Glutamatergic neuron (in vitro differentiated cells): ENCODE data around the gene KIF26B. TPM values are rescaled to one million over a fixed set of nuclear protein-coding genes. Genes with fewer than 3 reads are reported as not detected.

ENCODE experiments used
- DNase-seq: peaks from one replicate; pipeline ENCODE4 v3.0.0; 2022
- H3K27ac Mint-ChIP-seq: one replicate; pipeline ENCODE4 v1.8.0; 2020; ENCODE audit warnings: mild to moderate bottlenecking, mixed read lengths, inconsistent platforms; ENCODE audit not compliant: unreplicated experiment
- H3K27me3 Mint-ChIP-seq: one replicate; pipeline ENCODE4 v1.8.0; 2020; ENCODE audit warnings: mild to moderate bottlenecking, moderate library complexity, mixed read lengths, inconsistent platforms; ENCODE audit not compliant: unreplicated experiment
- H3K36me3 Mint-ChIP-seq: one replicate; pipeline ENCODE4 v1.8.0; 2020; ENCODE audit warnings: mild to moderate bottlenecking, mixed read lengths, inconsistent platforms; ENCODE audit not compliant: unreplicated experiment
- H3K4me1 Mint-ChIP-seq: one replicate; pipeline ENCODE4 v1.8.0; 2020; ENCODE audit warnings: mild to moderate bottlenecking, low read depth, mixed read lengths, inconsistent platforms; ENCODE audit not compliant: unreplicated experiment
- H3K4me3 Mint-ChIP-seq: one replicate; pipeline ENCODE4 v1.8.0; 2020; ENCODE audit warnings: mild to moderate bottlenecking, mixed read lengths, inconsistent platforms; ENCODE audit not compliant: unreplicated experiment
- H3K9me3 Mint-ChIP-seq: one replicate; pipeline ENCODE4 v1.8.0; 2020; ENCODE audit warnings: mild to moderate bottlenecking, moderate library complexity, mixed read lengths, inconsistent platforms; ENCODE audit not compliant: unreplicated experiment
- total RNA-seq: library from RNA; stranded (reverse); fragmentation: NEBNext Ultra II Directional; extraction: Animal tissue kit (Norgen Biotek cat#: 25700); gene quantifications from one replicate; pipeline ENCODE4 v1.2.1, GENCODE V29; 2021; ENCODE audit not compliant: unreplicated experiment
- TF ChIP-seq, protein P1 (sequence below): fragments of 200-600 bp; sonication (generic); IDR thresholded peaks from one replicate; pipeline ENCODE4 v1.5.0; 2021; ENCODE audit not compliant: partially characterized antibody, unreplicated experiment

Gene KIF26B
- total RNA-seq, 1 donor from 2014 or later: 2.4 TPM

DNA sequence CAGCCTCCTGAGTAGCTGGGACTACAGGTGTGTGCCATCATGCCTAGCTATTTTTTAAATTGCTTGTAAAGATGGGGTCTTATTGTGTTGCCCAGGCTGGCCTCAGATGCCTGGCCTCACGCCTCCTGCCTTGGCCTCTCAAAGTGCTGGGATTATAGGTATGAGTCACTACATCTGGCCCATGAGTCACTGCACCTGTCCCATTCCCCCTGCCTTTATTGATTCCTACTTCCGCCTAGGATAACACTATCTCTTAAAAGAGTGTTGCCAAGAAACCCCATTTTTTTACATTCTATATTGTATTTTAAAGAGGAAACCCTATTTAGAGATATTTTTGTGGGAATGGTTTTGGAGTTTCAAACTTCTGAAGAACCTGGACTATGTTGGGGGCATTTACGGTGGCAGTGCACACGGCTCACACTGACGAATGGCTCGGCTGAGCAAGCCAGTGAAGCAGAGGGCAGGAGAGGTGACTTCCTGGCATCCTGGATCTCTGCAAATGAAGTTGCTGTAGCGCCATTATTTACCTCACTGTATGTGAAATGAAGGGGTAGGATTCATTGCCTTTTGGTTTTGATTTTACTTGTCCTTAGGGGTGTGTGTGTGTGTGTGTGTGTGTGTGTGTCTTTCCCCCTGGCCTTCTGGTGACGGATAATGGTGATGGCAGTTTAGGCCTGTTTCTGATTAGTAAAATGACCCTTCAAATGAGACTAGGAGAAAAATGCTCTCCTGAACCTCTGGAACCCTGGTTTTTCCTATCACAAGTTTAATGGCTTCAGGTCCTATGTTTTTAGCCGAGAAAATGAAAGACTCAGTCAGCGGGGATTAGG lies 22.5 kb downstream of the KIF26B start:
- no peak for DNase-seq
- Mint-ChIP-seq H3K4me1 (peaks cover 6% of the 10 kb centered on the region), H3K27me3 (no peaks in the 10 kb centered on the region), H3K4me3 (no peak overlapping the region), H3K36me3 (no peaks in the 10 kb centered on the region), H3K27ac (no peak overlapping the region), H3K9me3 (no peaks in the 10 kb centered on the region)
- TF ChIP-seq, protein P1, sequence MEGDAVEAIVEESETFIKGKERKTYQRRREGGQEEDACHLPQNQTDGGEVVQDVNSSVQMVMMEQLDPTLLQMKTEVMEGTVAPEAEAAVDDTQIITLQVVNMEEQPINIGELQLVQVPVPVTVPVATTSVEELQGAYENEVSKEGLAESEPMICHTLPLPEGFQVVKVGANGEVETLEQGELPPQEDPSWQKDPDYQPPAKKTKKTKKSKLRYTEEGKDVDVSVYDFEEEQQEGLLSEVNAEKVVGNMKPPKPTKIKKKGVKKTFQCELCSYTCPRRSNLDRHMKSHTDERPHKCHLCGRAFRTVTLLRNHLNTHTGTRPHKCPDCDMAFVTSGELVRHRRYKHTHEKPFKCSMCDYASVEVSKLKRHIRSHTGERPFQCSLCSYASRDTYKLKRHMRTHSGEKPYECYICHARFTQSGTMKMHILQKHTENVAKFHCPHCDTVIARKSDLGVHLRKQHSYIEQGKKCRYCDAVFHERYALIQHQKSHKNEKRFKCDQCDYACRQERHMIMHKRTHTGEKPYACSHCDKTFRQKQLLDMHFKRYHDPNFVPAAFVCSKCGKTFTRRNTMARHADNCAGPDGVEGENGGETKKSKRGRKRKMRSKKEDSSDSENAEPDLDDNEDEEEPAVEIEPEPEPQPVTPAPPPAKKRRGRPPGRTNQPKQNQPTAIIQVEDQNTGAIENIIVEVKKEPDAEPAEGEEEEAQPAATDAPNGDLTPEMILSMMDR: no peak

DNA sequence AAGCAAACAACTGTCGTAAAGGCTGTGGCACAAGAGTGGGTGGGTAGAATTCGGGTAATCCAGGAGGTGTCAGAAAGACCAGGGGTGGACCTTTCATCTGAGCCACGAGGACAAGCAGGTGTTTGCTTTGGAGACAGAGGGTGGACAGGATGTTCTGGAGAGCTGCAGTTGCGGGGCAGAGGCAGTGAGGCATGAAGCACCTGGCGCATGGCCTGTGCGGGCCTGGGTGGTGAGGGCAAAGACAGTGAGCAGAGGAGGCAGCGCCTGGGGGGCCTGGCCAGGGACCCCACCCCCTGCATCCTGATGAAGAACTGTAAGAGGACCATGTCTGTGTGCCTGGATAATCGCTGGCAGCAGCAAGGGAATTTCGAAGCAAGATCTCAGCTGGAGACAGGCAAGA lies 24.9 kb downstream of the KIF26B start:
- peaks cover 6% of the 10 kb centered on the region for H3K4me1 Mint-ChIP-seq
- H3K4me3 Mint-ChIP-seq: no peak overlapping the region
- no peak overlapping the region for H3K27ac Mint-ChIP-seq
- H3K27me3 Mint-ChIP-seq: no peaks in the 10 kb centered on the region
- H3K9me3 Mint-ChIP-seq: no peaks in the 10 kb centered on the region
- no peak for DNase-seq
- TF ChIP-seq, protein P1: no peak
- no peaks in the 10 kb centered on the region for H3K36me3 Mint-ChIP-seq

DNA sequence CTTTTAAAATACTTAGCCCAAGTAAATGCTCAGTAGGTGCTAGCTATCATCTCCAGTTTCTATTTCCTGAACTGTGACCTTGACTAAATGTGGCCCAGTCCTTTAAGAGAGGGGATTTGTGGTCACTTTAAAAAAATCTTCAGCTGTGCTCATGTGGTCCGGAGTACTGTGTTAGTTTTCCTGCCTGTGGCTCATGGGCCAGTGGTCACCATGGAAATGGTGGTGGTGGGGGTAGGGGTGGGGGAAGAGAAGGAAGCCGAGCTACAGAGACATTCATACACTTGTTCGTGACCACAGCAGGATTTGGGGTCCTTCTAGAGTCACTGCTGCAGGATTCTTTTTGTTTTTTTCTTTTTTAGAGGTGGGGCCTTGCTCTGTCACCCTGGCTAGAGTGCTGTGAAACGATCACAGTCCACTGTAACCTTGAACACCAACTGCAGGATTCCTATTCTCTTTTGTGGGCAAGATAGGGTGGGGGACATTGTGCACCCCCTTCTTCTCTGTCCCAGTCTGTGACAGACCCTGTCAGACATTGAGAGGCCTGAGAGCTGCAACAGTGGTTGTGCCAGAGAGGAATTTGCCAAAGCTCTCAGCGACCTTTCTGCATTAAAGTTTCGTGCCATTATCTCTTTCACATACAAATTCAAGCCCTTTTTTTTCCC lies 25.8 kb downstream of the KIF26B start:
- Mint-ChIP-seq H3K4me1 (peaks cover 6% of the 10 kb centered on the region), H3K4me3 (no peak overlapping the region), H3K27me3 (no peaks in the 10 kb centered on the region), H3K9me3 (no peaks in the 10 kb centered on the region), H3K36me3 (no peaks in the 10 kb centered on the region), H3K27ac (no peak overlapping the region)
- TF ChIP-seq, protein P1: no peak
- no peak for DNase-seq

DNA sequence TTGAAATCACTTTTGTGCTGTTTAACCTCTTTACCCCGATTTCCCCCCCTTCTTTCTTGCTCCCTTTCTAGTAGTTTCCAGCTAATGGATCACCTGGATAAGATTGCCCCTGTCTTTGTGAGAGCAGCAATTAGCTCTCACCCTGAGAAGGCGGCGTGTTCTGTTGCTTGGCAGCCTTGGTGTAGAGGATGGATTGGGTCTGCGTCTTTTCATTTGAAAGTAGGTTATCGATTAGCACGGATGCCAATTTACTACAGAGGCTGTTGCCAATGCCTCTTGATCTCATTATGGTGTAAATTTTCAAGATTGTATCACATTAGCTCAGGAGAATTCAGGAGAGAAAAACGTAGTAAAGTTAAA lies 26.4 kb downstream of the KIF26B start:
- Mint-ChIP-seq H3K27me3 (no peaks in the 10 kb centered on the region), H3K4me1 (peaks cover 6% of the 10 kb centered on the region), H3K9me3 (no peaks in the 10 kb centered on the region), H3K27ac (no peak overlapping the region), H3K36me3 (no peaks in the 10 kb centered on the region), H3K4me3 (no peak overlapping the region)
- TF ChIP-seq, protein P1: no peak
- DNase-seq: no peak

DNA sequence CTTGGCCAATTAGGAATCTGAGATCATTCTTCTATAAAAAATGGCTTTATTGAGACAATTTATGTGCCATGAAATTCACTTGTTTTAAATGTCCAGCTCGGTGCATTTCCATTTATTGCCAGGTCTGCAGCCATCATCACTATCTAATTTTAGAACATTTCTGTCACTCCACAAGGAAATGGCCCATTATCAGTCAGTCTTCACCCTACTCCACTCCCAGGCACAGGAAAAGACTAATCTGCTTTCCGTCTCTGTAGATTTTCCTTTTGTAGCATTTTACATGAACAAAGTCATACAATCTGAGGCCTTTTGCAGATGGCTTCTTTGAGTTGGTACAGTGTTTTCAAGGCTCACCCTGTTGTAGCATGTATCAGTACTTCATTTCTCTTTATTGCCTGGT lies 27.2 kb downstream of the KIF26B start:
- no peaks in the 10 kb centered on the region for H3K27me3 Mint-ChIP-seq
- H3K9me3 Mint-ChIP-seq: no peaks in the 10 kb centered on the region
- H3K4me1 Mint-ChIP-seq: peaks cover 6% of the 10 kb centered on the region
- DNase-seq: no peak
- no peak overlapping the region for H3K4me3 Mint-ChIP-seq
- TF ChIP-seq, protein P1: no peak
- H3K36me3 Mint-ChIP-seq: no peaks in the 10 kb centered on the region
- no peak overlapping the region for H3K27ac Mint-ChIP-seq
